ENCODE results near the gene ENOX2.

ENOX2 gene

DNA sequence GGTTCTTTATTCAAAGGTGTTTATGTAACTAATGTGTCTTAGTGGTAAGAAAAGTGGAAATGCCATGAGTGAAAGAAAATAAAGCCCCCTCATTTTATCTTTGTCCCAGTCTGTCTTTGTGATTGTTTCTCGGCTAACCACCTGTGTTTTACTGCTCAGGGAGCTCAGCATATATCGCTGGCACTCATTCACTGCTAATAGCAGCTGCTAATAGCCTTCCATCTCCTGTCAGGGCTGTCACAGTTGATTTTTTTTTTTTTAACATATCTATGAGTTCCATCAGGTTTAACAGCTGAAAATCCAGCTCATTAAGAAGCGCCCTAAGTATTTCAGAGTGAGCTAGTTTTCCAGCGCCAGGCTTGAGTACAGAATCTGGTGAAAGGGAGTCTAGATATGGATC lies 295.6 kb downstream of the ENOX2 start:
- no peak for DNase-seq

DNA sequence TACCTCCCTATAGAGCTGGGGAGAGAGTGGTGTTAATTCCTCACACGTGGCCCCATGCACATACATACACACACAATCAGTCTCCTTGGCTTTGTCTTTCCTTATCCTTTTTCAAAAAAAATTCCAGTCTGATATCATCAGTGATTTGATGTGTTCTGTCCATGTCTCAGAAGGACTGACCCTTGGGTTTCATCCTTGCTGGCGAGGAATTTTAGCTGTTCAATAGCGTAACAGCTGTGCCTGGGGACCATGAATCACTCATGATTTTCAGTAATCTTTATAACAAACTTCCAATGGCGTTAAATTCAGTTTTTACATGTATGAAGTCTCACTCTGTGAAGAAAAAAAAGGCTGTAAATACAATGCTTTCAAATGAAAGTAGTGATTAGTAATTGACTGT lies 296.6 kb downstream of the ENOX2 start:
- no peak for DNase-seq

DNA sequence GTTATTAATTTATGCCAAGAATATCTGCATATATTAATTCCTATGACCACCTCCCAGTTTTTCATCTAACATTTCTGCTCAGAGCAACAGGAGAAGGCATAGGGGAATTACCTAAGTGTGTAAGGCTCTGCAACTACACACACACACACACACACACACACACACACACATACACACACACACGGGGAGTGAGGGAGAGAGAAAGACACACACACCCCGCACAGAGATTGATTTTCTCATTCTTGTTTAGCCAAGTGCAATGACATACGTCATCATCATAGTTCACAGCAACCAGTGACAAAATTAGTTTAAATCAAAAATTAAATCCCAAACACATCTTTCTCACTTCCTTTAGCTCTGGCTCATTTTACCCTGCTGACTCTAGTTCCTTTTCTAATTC lies 298.1 kb downstream of the ENOX2 start:
- DNase-seq: no peak

GRCh38 chrX:130594453-130594916 lies 308.5 kb downstream of the ENOX2 start:
- DNase-seq: no peak

DNA sequence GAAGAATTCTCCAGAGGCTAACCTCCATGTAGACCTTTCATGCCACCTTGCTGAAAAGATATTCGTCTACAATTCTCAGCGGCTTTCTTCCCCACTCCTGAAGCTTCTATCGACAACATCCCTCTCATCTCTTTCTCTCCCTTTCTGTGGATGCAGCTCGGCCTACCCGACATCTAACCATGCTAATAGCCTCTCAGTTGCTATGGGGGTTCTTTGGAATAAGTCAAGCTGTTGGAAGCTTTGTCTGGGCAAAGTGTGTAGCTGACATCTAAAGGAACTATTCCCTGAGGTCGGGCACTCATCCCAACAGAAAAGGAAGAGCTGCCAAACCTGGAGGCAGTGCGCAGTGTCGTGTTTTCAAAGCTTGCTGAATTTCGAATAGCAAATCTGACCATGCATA lies 309.1 kb downstream of the ENOX2 start:
- DNase-seq: no peak

DNA sequence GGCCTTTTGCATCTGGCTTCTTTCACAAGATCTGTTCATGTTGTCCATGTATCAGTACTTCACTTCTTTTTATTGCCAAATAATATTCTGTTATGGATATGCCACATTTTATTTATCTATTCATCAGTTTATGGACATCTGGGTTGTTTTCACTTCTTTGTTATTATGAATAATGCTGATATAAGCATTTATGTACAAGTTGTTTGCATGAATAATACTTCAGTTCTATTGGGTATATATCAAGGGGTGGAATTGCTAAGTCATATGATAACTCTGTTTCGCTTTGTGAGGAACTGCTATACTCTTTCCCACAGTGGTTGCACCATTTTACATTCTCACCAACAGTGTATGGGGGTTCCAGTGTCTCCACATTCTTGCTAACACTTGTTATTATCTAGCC lies 310.8 kb downstream of the ENOX2 start:
- DNase-seq: no peak

GRCh38 chrX:130578906-130579305 lies 324.1 kb downstream of the ENOX2 start:
- no peak for DNase-seq

DNA sequence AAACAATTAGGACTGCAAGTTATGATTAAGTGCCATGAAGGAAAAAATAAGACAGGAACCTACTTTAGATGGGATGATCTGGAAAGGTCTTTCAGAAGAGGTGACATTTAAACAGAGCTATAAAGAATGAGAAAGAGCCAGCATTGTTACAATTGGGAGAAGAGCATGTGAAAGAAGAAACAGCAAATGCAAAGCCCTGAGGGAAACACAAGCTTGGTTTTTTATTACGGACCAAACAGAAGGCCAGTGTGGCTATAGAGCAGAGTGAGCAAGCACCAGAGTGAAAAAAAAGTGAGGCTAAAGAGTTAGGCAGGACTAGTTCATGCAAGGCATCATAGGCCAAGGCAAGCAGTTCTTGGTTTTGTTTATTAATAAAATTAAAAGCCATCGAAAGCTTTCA lies 325.6 kb downstream of the ENOX2 start:
- DNase-seq: no peak

GRCh38 chrX:130575831-130576389 lies 327.1 kb downstream of the ENOX2 start:
- no peak for DNase-seq

All from bone marrow (tissue), 2 donors.